DMS153 treated with DMSO at 0.1 percent for 48 hours (cell line): ENCODE measurements around the gene CNTNAP3.
"Not testable (repeated sequence)": the region's sequence is repeated elsewhere in the genome, so short reads cannot be mapped to it uniquely, and the experiment has no call there.

Experiments
- DNase-seq: peaks from one replicate; lab custom pipeline; 2025; ENCODE audit not compliant: unreplicated experiment; lab: John Stamatoyannopoulos, UW

CNTNAP3 gene

DNA sequence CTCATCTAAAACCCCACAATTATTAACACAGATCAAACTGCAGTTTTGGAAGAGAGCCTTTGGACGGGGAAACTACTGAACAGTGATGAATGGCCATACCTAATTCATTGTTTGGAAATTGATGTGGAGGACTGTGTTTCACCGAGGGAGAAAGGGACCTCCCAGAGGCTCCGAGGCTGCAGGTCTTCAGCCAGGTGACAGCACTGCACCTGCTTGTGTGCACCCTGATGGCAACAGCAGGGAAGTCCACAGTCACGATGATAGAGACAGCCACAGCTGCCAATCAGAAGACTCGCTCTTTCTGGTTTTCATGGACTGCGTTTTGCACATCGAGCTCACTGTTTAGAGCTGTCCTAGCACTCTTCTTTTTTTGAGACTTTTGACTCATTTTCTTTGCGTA, 214.4 kb downstream of the CNTNAP3 start:
- DNase-seq = not testable (repeated sequence)

DNA sequence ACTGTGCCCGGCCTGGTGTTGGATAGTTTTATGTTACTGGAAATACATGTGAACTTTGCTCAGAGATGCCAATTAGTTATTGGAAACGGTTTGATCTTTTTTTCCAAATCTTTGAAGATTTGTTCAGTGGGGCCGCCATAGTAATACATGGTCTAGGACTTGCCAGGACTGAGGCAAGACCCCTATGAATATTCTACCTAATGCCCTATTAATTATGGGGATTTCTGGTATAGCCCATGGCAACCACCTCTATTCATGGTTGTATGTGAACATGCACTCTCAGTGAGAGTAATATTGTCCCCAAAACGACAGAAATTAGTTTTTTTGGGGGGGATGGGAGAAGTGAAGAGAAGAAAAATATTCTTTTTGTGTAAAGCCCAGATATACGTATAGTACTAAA, 220.3 kb downstream of the CNTNAP3 start:
- DNase-seq = not testable (repeated sequence)

DNA sequence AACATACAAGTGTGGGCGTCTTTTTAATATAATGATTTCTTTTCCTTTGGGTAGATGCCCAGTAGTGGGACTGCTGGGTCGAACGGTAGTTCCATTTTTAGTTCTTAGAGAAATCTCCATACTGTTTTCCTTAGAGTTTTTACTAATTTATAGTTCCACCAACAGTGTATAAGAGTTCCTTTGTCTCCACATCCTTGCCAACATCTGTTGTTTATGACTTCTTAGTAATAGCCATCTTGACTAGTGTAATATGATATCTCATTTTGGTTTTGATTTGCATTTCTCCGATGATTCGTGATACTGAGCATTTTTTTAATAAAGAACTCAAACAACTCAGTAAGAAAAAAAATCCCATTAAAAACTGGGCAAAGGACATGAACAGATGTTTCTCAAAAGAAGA, 225.0 kb downstream of the CNTNAP3 start:
- DNase-seq = not testable (repeated sequence)

DNA sequence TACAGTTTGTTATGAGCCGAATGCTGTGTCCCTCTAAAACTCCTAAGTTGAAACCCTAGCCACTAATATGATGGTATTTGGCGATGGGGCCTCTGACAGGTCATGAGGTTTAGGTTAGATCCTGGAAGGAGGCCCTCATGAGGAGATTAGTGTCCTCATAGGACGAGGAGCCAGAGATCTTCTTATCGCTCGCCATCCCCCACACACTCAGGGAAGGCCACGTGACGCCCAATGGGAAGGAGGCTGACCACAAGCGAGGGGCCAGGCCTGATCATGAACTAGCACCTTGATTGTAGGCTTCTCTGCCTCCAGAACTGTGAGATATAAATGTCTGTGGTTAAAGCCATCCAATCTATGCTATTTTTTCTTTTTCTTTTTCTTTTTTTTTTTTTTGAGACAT, 233.5 kb downstream of the CNTNAP3 start:
- DNase-seq = not testable (repeated sequence)

DNA sequence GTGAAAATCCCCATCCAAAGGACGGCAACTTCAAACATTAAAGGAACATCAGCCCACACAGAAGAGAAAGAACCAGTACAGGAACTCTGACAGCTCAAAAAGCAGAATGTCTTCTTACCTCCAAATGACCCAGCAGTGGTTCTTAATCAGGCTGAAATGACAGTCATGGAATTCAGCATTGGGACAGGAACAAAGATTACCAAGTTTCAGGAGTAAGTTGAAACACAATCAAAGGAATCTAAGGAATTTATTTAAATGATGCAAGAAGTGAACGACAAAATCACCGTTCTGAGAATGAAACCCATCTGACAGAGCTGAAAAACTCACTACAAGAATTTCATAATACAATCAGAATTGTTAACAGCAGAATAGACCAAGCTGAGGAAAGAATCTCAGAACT, 241.1 kb downstream of the CNTNAP3 start:
- DNase-seq = not testable (repeated sequence)

DNA sequence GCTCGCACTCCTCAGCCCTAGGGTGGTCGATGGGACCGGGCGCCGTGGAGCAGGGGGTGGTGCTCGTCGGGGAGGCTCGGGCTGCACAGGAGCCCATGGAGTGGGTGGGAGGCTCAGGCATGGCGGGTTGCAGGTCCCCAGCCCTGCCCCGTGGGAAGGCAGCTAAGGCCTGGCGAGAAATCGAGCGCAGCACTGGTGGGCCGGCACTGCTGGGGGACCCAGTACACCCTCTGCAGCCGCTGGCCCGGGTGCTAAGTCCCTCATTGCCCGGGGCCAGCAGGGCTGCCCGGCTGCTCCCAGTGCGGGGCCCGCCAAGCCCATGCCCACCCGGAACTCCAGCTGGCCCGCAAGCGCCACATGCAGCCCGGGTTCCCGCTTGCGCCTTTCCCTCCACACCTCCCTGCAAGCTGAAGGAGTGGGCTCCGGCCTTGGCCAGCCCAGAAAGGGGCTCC, 245.6 kb downstream of the CNTNAP3 start:
- DNase-seq = not testable (repeated sequence)

DNA sequence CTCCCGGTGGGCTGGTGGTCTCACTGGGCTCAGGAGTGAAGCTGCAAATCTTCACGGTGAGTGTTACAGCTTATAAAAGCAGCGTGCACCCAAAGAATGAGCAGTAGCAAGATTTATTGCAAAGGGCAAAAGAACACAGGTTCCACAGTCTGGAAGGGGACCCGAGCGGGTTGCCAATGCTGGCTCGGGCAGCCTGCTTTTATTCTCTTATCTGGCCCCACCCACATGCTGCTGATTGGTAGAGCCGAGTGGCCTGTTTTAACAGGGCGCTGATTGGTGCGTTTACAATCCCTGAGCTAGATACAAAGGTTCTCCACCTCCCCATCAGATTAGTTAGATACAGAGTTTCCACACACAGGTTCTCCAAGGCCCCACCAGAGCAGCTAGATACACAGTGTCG, 246.2 kb downstream of the CNTNAP3 start:
- not testable (repeated sequence) for DNase-seq

DNA sequence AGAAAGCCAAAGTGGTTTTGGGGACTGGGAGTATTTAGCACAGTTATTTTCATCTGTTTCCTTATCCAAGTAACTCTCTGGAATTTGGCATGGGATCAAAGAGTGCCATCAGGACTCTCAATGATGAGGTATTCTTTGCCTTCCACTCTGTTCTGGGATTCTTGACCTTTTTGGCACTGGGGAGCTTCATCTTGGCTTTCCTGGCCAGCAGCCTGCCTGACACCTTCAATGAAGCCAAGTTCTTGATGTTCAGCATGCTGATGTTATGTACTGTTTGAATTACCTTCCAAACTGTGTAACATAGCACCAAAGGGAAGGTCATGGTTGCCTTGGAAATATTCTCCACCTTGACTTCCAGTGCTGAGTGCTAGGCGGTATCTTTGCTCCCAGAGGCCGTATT, 248.8 kb downstream of the CNTNAP3 start:
- DNase-seq = not testable (repeated sequence)

DNA sequence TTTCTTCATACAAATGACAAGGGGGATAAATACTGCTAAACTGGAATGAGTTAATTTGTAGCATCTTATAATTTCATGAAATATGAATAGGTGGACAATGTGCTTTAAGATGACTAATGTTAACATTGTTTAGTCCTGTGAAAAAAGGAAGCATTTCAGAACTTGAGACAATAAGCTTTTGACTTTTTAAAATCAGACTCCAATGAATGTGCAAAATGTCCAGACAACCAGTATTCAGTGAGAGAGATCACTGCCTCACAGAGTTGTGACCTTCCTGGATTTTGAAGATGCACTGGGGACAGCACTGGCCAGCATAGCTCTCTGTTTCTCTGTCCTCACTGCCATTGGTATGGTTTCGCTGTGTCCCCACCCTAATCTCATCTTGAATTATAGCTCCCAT, 249.7 kb downstream of the CNTNAP3 start:
- not testable (repeated sequence) for DNase-seq

DNA sequence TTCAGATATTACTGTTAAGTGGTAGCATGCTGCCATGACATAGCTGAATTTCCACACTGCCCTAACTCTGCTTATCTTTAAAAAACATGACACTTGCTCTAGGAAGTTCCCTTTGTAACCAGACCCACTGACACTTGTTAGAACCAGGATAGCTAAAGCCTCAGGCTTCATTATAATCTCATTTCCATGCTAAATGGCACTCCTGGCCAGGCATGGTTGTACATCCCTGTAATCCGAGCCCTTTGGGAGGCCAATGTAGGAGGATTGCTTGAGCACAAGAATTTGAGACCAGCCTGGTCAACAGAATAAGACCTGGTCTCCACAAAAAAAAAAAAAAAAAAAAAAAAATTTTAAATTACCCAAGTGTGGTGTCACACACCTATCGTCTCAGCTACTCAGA, 254.1 kb downstream of the CNTNAP3 start:
- DNase-seq = not testable (repeated sequence)

DNA sequence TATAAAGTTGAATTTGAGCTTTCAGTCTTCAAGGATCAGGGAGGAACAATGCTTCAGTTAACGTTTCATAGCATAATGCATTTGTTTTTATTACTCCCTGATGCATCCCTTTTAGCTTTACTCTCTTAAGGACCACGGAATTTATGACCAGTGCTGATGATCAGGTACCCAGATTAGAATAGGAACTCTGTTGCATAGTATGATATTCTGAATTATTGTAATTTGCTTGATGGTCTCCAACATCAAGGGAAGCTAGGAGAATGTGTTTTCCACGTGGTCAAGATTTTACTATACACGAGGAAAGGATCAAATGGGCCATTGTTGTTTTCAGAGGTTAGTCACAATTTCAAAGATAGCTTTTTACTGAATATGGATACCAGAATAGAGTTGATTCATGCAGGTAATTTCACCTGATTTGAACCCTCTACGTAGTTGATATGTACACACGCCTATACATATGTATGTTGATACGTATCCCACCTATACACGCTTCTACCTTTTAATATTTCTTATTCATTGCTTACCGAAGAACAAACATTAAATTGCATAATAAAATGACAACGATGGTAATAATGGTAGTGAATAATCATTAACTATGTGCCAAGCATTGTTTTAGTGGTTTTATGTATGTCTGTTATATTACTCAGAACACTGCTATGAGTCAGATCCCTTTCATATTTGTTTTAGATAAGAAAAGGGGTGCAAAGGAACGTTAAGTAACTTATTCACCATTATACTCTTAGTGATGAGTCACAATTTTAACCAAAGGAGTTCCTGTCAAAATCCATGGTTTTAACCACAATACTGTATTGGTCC, 257.6 kb downstream of the CNTNAP3 start:
- DNase-seq = not testable (repeated sequence)

DNA sequence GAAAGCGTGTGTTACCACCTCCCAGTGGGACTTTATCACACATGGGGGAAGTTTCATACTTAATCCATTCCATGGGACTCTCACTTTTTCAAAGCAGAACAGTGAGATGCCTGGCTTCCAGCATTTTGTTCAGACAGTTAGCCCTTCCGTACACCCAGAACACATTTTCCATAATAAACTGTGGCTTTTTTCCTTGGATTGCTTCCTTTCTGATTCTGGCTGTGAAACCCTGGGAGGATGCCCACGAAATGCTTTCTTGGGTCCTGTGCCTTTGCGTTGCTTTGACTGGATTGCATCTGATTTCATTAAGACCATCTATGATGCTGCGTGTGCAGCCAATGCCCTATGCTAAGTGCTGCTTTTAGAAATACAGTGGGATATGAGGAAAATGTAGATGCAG, 259.1 kb downstream of the CNTNAP3 start:
- not testable (repeated sequence) for DNase-seq

DNA sequence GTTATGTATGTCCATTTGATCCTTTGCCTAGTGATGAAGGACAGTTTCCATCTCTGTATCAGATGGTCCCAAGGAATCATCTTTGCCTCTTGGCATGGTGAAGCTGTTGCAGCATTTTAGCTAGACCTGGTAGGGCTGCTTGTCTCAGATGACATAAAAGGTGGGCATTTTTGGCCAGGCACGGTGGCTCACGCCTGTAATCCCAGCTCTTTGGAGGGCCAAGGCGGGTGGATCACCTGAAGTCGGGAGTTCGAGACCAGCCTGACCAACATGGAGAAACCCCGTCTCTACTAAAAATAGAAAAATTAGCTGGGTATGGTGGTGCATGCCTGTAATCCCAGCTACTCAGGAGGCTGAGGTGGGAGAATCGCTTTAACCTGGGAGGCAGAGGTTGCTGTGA, 259.8 kb downstream of the CNTNAP3 start:
- not testable (repeated sequence) for DNase-seq

DNA sequence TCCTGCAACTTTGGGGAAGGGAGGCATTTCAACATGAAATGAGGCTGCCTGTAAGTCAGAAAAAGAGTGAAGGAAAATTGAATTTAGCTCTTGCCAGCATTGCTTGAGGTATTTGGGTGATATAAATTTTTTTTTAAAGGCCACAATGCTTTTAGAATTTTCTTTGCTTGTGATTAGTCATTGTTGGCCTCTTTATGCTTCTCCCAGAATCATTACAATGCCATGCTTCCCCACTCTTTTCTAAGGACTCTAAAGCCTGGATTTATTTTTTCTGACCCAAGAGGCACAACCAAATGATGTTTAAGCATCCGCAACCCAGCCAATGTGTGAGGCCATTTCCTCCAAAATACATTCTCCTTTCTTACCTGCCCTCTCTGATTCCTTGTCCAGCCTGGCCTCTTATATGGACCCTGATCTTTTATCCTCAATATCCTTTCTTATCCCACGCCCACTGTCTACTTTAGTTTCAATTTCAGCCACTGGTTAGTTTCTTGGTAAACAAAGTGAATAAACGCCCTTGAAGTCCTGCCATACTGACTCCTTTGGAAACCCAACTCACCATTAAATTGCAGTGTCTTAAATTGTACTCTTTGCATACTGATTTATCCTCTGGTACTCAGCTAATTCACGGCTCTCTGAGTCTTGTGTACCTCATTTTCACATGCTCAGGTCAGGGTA, 261.9 kb downstream of the CNTNAP3 start:
- DNase-seq = not testable (repeated sequence)
